GM19467 (cell line): ENCODE results near the gene TSSK2.
"Not testable (repeated sequence)": the region's sequence is repeated elsewhere in the genome, so short reads cannot be mapped to it uniquely, and the experiment has no call there.

Experiments used
- ATAC-seq: cut with Tn5 transposase; IDR thresholded peaks from one replicate; pipeline ENCODE4 v1.9.1; 2021; ENCODE audit warnings: mild to moderate bottlenecking, moderate library complexity; ENCODE audit not compliant: unreplicated experiment

The TSSK2 gene

DNA sequence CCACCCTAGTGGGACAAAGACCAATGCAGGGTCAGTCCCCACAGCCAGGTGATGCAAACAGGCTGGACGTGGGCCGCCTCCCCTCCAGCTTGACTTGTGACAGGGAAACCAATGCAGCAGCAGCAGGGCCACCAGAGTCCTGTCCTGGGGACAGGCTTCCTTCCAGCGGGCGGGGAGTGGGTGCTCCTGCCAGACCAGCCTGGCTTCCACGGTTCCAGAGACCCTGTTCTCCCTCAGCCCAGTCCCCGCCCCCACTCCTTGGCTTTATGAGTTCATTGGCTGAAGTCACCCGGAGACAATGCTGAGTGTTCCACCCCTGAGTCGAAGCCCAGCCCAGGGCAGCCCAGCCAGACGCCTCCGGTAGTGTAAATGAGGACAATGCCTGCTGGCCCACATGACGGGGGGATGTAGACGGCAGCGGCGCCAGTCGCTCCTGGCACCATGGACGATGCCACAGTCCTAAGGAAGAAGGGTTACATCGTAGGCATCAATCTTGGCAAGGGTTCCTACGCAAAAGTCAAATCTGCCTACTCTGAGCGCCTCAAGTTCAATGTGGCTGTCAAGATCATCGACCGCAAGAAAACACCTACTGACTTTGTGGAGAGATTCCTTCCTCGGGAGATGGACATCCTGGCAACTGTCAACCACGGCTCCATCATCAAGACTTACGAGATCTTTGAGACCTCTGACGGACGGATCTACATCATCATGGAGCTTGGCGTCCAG, at the start of gene TSSK2:
TSS of gene TSSK2 (plus strand) at position 350 of the 726 bp plus-strand sequence. CDS start at position 442, 92 bp downstream.
- no peak for ATAC-seq

DNA sequence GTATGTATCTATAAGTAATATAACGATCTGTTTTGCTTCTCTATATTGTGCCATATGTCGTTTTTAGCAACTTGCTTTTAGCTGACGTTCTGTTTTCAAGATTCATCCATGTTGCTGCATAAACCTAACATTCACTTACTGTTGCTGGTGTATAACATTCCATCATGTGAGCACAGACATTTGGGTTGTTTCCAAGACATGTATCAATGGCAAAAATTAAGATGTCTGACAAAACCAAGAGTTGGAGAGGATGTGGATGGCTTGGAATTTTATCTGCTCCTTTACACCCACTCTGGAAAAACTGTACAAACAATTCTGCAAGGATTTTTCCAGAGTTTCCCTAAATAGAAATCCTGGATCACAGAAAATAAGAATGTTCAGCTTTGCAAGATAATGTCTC, 49.8 kb upstream of the TSSK2 start:
- no peak for ATAC-seq

DNA sequence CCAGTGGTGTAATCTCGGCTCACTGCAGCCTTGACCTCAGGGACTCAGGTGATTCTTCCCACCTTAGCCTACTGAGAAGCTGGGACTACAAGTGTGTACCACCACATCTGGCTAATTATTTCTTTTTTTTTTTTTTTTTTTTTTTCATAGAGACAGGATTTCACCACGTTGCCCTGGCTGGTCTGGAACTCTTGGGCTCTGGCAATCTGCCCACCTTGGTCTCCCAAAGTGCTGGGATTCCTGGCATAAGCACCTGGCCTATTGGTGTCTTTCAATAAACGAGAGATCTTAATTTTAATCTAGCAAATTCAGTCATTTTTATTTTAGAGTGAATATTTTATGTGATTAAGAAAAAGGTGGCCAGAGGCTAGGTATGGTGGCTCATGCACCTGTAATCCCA, 49.0 kb upstream of the TSSK2 start:
- ATAC-seq, result no peak

GRCh38 chr22:19082793-19083192, 48.3 kb upstream of the TSSK2 start:
- no peak for ATAC-seq

DNA sequence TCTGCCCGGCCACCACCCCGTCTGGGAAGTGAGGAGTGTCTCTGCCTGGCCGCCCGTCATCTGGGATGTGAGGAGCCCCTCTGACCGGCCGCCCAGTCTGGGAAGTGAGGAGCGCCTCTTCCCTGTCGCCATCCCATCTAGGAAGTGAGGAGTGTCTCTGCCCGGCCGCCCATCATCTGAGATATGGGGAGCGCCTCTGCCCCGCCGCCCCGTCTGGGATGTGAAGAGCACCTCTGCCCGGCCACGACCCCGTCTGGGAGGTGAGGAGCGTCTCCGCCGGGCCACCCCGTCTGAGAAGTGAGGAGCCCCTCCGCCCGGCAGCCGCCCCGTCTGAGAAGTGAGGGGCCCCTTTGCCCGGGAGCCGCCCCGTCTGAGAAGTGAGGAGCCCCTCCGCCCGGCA, 47.0 kb upstream of the TSSK2 start:
- not testable (repeated sequence) for ATAC-seq

DNA sequence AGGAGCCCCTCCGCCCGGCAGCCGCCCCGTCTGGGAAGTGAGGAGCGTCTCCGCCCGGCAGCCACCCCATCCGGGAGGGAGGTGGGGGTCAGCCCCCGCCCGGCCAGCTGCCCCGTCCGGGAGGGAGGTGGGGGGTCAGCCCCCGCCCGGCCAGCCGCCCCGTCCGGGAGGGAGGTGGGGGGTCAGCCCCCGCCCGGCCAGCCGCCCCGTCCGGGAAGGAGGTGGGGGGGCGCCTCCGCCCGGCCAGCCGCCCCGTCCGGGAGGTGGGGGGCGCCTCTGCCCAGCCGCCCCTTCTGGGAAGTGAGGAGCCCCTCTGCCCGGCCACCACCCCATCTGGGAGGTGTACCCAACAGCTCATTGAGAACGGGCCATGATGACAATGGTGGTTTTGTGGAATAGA, 46.5 kb upstream of the TSSK2 start:
- ATAC-seq, result not testable (repeated sequence)

- ATAC-seq, result no peak
Observed at GRCh38 chr22:19085233-19085718, 45.8 kb upstream of the TSSK2 start.

DNA sequence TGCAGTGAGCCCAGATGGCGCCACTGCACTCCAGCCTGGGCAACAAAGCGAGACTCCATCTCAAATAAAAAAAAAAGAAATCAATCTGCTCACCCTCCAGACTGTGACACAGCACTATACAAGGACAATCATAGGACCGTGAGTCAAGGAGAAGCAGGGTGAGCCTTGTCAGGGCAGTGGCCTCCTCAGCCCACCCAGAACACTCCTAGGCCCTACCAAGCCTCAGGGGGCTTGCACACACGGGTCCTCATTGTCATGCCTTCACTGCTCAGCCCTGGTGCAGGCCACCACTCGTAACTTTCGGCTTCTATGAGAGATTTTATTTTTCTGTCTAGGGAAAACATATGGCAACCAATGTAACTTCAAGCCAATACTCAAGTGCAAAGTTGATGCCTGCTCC, 44.7 kb upstream of the TSSK2 start:
- ATAC-seq, result no peak

- no peak for ATAC-seq
Observed at GRCh38 chr22:19086896-19087295, 44.2 kb upstream of the TSSK2 start.

GRCh38 chr22:19088866-19089595, 42.1 kb upstream of the TSSK2 start:
- no peak for ATAC-seq

- ATAC-seq, result no peak
Observed at GRCh38 chr22:19090183-19090582, 40.9 kb upstream of the TSSK2 start.

DNA sequence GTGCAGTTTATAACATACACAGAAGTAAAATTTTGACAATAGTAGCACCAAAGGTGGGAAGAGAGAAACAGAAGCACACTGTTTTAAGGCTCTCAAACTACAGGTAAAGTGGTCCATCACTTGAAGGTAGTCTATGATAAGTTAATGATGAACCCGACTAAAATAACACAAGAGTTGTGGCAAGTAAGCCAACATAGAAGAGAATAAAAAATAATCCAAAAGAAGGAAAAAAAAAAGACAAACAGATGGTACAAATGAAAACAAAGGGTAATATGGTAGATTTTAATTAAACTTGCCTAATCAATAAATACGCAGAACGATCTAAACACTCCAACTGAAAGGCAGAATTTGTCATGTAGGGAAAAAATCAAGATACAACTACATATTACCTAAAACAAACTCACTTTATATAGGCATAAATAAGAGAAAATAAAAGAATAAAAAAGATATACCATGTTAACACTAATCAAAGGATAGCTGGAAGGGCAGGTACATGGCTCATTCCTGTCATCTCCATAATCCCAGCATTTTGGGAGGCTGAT, 40.5 kb upstream of the TSSK2 start:
- ATAC-seq, result no peak

DNA sequence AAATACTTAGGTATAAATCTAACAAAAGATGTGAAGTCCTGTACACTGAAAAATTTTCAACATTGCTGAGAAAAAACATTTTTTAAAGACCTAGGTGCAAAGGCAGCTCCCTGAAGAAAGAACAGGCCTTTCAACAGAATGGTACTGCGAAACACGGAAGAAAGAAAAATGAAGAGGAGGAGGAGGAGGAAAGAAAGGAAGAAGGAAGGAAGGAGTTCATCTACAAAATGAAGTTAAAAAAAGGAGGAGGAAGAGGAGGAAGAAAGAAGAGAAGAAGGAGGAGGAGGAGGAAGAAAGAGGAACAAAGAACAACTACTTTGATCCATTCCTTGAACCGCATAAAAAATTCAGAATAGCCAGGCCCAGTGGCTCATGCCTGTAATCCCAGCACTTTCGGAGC, 38.4 kb upstream of the TSSK2 start:
- no peak for ATAC-seq

GRCh38 chr22:19094393-19094997, 36.6 kb upstream of the TSSK2 start:
- no peak for ATAC-seq

DNA sequence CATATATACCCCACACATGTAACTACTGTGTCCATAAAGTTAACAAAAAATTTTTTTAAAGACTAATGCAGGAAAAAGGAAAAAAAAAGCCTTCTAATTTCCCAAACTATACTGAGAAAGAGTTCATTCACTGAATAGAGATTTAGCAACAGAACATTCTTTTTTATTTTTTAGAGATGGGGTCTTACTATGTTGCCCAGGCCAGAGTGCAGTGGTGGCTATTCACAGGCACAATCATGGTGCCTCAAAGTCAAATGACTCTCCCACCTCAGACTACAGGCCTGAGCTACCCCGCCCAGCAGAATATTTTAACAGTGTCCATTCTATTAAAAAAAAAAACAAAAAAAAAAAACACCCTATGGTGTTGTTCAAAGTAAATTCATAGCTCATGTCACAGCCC, 34.6 kb upstream of the TSSK2 start:
- ATAC-seq, result no peak

- no peak for ATAC-seq
Observed at GRCh38 chr22:19097518-19097917, 33.6 kb upstream of the TSSK2 start.

DNA sequence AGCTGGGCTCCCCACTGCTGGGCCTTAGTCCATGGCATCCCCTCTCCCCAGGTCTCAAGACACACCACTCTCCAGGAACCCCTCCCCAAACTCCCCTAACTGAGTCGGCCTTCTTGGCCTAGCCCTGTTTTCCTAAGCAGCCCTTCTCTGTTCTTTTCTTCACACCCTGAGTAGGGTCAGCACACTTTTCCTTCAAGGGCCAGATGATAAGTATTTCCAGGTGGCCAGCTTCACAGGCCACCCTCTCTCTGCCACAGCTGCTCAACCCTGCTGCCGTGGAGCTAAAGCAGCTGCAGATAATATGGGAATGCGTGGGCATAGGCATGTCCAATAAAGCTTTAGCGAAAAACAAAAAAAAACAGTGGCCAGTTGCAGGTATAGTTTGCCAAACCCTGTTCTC, 33.0 kb upstream of the TSSK2 start:
- no peak for ATAC-seq

DNA sequence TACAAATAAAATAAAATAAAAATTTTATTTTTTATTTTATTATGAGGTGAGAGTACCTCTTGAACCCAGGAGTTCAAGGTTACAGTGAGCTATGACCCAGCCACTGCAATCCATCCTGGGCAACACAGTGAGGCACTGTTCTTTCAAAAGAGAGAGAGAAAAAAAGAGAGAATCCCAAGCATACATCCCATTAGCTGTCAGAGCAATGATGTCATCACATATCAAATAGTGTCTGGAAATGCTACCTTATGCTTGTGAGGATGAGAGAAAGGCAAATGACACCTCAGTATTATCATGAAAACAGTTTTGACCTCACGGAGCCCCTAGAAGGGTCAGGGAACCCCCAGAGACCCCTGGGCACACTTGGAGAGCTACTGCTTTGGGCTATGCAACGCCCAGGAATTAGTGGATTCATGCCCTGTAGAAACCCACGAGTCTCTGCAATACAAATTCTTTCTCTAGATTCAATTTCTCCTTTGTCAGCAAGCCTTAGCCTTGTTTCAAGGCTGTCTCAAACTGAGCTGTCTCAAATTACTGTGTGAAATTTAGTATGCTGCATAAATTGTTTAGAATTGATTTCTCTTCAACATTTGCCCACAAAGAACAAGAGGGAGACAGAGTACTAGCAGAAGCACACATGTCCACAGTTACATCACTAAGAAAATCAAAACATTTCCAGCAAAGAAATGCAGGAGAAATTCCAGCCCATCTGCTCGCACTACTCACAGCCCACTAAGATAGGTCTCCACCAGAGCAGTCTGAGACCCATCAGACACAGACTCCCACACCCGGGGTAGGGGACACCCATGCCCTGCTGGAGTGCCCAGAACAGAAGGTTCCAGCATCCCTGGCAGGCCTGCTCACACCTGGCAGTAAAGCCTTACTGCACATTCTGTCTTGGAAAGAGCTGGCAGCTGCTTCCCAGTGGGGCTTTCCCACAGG, 27.0 kb upstream of the TSSK2 start:
- no peak for ATAC-seq

- no peak for ATAC-seq
Observed at GRCh38 chr22:19105456-19105855, 25.7 kb upstream of the TSSK2 start.
